CD4-positive, alpha-beta T cell (primary cell): ENCODE data around the gene LRRC1. TPM values are rescaled to one million over a fixed set of nuclear protein-coding genes. Genes with fewer than 3 reads are reported as not detected.

Source experiments
- ATAC-seq: fragments of 200-7000 bp; cut with Tn5 transposase; one replicate; pipeline ENCODE4 v1.10.0; 2022; ENCODE audit warnings: mild to moderate bottlenecking; ENCODE audit not compliant: poor library complexity
- CTCF ChIA-PET: fragments of 350-600 bp; sonication (Branson Sonifier 250); formaldehyde crosslinking; loops from one replicate; lab custom pipeline; 2021; ENCODE audit warnings: antibody characterized with exemption, inconsistent platforms; lab: Charles Lee
- POLR2A ChIA-PET: fragments of 350-600 bp; sonication (Branson Sonifier 250); formaldehyde crosslinking; loops from one replicate; lab custom pipeline; 2021; ENCODE audit warnings: antibody characterized with exemption, inconsistent platforms; lab: Charles Lee
- DNase-seq, 14 experiments: peaks; one replicate each; pipeline ENCODE4 v3.0.0-alpha.2; 2013 to 2020; ENCODE audit warnings: mixed read lengths in 2 of 14
- H3K27ac ChIP-seq, 2 donors: one replicate each; pipeline versions ENCODE4 v1.5.1 to v1.7.0; 2013; ENCODE audit warnings: low read length in 2 of 2, low read depth in 1 of 2, mild to moderate bottlenecking in 1 of 2
- H3K27me3 ChIP-seq, 2 experiments: 1 replicate in 1 of 2; 2 replicates in 1 of 2; pipeline versions ENCODE4 v1.6.1 to v1.7.0; 2013; ENCODE audit warnings: low read length in 2 of 2, control low read depth in 1 of 2, mild to moderate bottlenecking in 1 of 2, moderate library complexity in 1 of 2; ENCODE audit not compliant: insufficient read depth in 2 of 2, control insufficient read depth in 1 of 2
- H3K36me3 ChIP-seq: one replicate; pipeline ENCODE4 v1.6.1; 2013; ENCODE audit warnings: low read length, control low read depth; ENCODE audit not compliant: insufficient read depth
- H3K4me1 ChIP-seq: one replicate; pipeline ENCODE4 v1.6.1; 2013; ENCODE audit warnings: low read length, control low read depth; ENCODE audit not compliant: insufficient read depth
- H3K4me3 ChIP-seq: one replicate; pipeline ENCODE4 v1.5.1; 2013; ENCODE audit warnings: mild to moderate bottlenecking, low read length, moderate library complexity
- H3K9me3 ChIP-seq, 2 experiments: 1 replicate in 1 of 2; 2 replicates in 1 of 2; pipeline versions ENCODE4 v1.6.1 to v1.7.0; 2013; ENCODE audit warnings: low read length in 2 of 2, mild to moderate bottlenecking in 2 of 2, control low read depth in 1 of 2, moderate library complexity in 1 of 2; ENCODE audit not compliant: control insufficient read depth in 1 of 2, insufficient read depth in 1 of 2
- H3K27ac Mint-ChIP-seq: one replicate; pipeline ENCODE4 v1.8.0; 2020; ENCODE audit warnings: mixed read lengths
- H3K27me3 Mint-ChIP-seq: one replicate; pipeline ENCODE4 v1.8.0; 2021; ENCODE audit warnings: mixed read lengths
- H3K36me3 Mint-ChIP-seq: one replicate; pipeline ENCODE4 v1.8.0; 2021; ENCODE audit warnings: low read depth, mixed read lengths
- H3K4me1 Mint-ChIP-seq: one replicate; pipeline ENCODE4 v1.8.0; 2021; ENCODE audit warnings: low read depth, mixed read lengths
- H3K4me3 Mint-ChIP-seq: one replicate; pipeline ENCODE4 v1.8.0; 2020; ENCODE audit warnings: mild to moderate bottlenecking, mixed read lengths
- H3K9me3 Mint-ChIP-seq: one replicate; pipeline ENCODE4 v1.8.0; 2020; ENCODE audit warnings: mixed read lengths
- intact Hi-C, 2 experiments: fragments of 100-400 bp; cut with DNase I in 1 of 2; cut with micrococcal nuclease in 1 of 2; formaldehyde crosslinking; loops; one replicate each; pipeline versions ENCODE4 v1.15.1 to v1.9.0; 2023 to 2025; cut with DNase I, micrococcal nuclease
- total RNA-seq, 174 experiments: library from RNA in 2 of 174; stranded (reverse) in 2 of 174; gene quantifications; one replicate each; pipeline ENCODE4 v1.2.3 and lab custom pipeline; 2021 to 2026
- TF ChIP-seq, protein P1 (sequence below): fragments of 200-600 bp; IDR thresholded peaks from one replicate; pipeline ENCODE4 v1.8.0; 2022; ENCODE audit warnings: antibody characterized with exemption, mild to moderate bottlenecking

The LRRC1 gene
- total RNA-seq, 2 experiments from 2014 or later, result 0.78 to 1.1 TPM

DNA sequence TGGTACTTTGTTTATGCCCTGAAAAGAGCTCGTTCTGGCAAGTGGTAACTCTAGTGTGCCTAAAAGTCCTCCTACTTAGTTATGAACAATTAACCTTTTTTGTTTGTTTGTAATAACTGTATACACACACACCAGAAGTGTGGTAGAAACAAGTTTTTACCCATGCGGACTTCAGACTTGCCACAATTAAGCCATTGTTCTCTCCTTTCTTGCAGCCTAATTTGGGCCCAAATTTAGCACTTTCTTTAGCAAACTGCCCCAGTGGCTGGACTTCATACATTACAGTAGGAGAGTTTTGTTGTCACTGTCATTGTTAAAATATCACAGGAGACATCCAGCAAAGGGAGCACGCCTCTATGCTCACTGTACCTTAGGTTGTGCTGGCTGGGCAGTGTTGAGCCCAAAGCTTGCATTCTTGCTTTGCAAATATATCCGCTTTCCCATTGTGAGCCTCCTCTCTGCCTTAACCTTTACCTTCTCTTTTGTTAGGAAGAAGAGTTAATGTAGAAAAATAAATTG, 53.0 kb downstream of the LRRC1 start:
- H3K4me3 ChIP-seq, result no peak overlapping the region
- H3K27me3 ChIP-seq, result no peaks in the 10 kb centered on the region
- no peaks in the 10 kb centered on the region for H3K36me3 ChIP-seq
- ChIA-PET POLR2A (no interaction called here), CTCF (no interaction called here)
- H3K36me3 Mint-ChIP-seq, result no peaks in the 10 kb centered on the region
- ATAC-seq, result no peak
- peaks cover 6% of the 10 kb centered on the region for H3K4me1 Mint-ChIP-seq
- H3K27ac ChIP-seq, result no peak overlapping the region
- TF ChIP-seq, protein P1, sequence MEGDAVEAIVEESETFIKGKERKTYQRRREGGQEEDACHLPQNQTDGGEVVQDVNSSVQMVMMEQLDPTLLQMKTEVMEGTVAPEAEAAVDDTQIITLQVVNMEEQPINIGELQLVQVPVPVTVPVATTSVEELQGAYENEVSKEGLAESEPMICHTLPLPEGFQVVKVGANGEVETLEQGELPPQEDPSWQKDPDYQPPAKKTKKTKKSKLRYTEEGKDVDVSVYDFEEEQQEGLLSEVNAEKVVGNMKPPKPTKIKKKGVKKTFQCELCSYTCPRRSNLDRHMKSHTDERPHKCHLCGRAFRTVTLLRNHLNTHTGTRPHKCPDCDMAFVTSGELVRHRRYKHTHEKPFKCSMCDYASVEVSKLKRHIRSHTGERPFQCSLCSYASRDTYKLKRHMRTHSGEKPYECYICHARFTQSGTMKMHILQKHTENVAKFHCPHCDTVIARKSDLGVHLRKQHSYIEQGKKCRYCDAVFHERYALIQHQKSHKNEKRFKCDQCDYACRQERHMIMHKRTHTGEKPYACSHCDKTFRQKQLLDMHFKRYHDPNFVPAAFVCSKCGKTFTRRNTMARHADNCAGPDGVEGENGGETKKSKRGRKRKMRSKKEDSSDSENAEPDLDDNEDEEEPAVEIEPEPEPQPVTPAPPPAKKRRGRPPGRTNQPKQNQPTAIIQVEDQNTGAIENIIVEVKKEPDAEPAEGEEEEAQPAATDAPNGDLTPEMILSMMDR, result no peak
- no peak for DNase-seq
- H3K4me3 Mint-ChIP-seq, result no peak overlapping the region
- no peaks in the 10 kb centered on the region for H3K4me1 ChIP-seq
- H3K27me3 Mint-ChIP-seq, result no peaks in the 10 kb centered on the region
- H3K27ac Mint-ChIP-seq, result no peak overlapping the region
- H3K9me3 Mint-ChIP-seq, result peaks cover 3% of the 10 kb centered on the region
- intact Hi-C loops, result no loop called here
- H3K9me3 ChIP-seq, result no peaks in the 10 kb centered on the region

DNA sequence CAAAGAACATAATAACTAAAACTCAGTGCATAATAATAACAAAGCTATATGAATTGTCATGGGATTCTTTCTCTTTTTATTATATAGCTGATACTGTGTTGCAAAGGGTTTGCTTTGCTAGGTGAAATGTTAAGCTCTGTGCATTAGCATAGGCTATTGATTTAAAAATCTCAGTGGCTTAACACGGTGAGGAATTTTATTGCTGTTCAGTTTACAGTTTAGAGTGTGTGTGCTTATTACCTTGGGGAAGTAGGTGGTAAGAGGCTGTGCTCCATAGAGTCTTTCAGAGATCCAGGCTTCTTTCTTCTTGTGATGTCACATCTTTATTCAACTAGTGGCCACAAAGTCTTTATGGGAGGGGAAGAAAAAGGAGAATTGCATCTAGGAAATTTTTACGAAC, 55.7 kb downstream of the LRRC1 start:
- ChIA-PET POLR2A (no interaction called here), CTCF (no interaction called here)
- Histone ChIP-seq H3K4me1 (peaks cover 3% of the 10 kb centered on the region), H3K27ac (no peak overlapping the region), H3K9me3 (no peaks in the 10 kb centered on the region), H3K36me3 (no peaks in the 10 kb centered on the region), H3K4me3 (no peak overlapping the region), H3K27me3 (no peaks in the 10 kb centered on the region)
- peaks cover 23% of the 10 kb centered on the region for H3K4me1 Mint-ChIP-seq
- H3K27ac Mint-ChIP-seq, result no peak overlapping the region
- H3K4me3 Mint-ChIP-seq, result no peak overlapping the region
- TF ChIP-seq, protein P1, result no peak
- H3K27me3 Mint-ChIP-seq, result no peaks in the 10 kb centered on the region
- ATAC-seq (no peak), DNase-seq (no peak)
- H3K9me3 Mint-ChIP-seq, result peaks cover 3% of the 10 kb centered on the region
- H3K36me3 Mint-ChIP-seq, result no peaks in the 10 kb centered on the region
- intact Hi-C loops, result no loop called here

DNA sequence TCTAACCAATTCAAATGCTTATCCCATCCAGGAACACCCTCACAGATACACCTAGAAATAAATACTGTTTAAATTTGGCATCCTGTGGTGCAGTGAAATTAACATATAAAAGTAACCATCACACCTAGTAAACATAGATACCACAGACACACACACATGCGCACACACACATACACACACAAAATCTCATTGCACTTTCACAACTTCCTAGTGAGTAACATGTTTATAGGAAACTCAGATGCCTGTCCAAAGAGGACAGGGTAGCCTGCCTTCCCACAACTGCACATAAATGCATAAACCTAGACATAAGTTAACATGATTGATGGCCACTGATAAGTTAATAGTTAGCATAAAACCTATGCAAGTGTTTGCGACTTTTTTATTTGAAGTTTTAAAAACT, 56.8 kb downstream of the LRRC1 start:
- Histone ChIP-seq H3K36me3 (no peaks in the 10 kb centered on the region), H3K27me3 (no peaks in the 10 kb centered on the region), H3K9me3 (no peaks in the 10 kb centered on the region), H3K4me1 (peaks cover 3% of the 10 kb centered on the region), H3K4me3 (no peak overlapping the region), H3K27ac (no peak overlapping the region)
- Mint-ChIP-seq H3K9me3 (peaks cover 3% of the 10 kb centered on the region), H3K27ac (no peak overlapping the region), H3K4me3 (no peak overlapping the region), H3K4me1 (peaks cover 20% of the 10 kb centered on the region), H3K36me3 (no peaks in the 10 kb centered on the region), H3K27me3 (no peaks in the 10 kb centered on the region)
- intact Hi-C loops, result no loop called here
- ChIA-PET POLR2A (no interaction called here), CTCF (no interaction called here)
- no peak for DNase-seq
- ATAC-seq, result no peak
- TF ChIP-seq, protein P1, result no peak
